ENCODE results near the gene ZP1. TPM values are rescaled to one million over a fixed set of nuclear protein-coding genes. Genes with fewer than 3 reads are reported as not detected.

Gene ZP1
- total RNA-seq, 1 experiment from 2014 or later = not detected

DNA sequence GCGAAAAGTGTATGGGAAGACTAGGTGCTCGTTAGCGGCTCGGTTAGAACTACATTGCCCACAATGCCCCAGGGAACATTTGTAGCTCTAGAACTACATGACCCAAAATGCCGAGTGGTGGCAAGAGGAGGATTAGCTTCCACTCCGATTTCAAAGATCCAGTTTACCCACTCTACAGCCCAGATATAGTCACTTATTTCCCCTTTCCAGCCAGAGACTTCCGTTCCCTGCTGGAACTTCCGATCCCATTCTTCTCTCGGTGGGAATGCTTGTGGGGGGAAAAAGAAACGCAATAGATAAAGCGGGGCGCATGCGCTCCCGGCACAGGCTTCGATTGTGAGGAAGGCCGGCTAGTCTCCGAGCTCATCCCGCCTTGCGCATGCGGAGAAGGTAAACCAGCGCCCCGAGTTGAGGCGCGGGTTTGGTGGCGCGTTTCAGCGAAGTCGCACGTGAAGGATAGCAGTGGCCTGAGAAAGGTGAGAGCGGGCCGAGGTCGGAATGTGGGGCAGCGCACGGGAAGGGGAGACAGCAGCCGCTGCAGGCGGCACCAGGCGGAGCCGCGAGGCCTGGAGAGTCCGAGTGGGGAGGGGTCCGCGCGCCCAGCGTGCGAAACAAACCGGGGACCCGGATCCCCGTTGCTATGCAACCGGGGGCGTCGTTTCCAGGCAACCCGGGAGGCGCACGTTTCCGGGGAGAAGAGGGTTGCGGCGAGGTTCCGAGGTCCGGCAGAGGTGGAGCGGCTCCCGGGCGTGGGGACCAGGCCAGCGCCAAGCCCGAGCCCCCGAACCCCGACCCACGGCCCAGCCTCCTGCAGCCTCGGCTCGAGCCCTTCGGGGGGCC lies 46.7 kb downstream of the ZP1 start, which contains the start of gene TMEM109 (continued):
- TF ChIP-seq, protein P1, sequence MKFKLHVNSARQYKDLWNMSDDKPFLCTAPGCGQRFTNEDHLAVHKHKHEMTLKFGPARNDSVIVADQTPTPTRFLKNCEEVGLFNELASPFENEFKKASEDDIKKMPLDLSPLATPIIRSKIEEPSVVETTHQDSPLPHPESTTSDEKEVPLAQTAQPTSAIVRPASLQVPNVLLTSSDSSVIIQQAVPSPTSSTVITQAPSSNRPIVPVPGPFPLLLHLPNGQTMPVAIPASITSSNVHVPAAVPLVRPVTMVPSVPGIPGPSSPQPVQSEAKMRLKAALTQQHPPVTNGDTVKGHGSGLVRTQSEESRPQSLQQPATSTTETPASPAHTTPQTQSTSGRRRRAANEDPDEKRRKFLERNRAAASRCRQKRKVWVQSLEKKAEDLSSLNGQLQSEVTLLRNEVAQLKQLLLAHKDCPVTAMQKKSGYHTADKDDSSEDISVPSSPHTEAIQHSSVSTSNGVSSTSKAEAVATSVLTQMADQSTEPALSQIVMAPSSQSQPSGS (CRISPR knock-in tag; IDR thresholded peaks at IDR 0.05; ENCODE audit: borderline replicate concordance, low read depth) = peak; percentile 55; the same call in 1 of the 2 replicates
- TF ChIP-seq FOXK1 (CRISPR knock-in tag; IDR thresholded peaks at IDR 0.05) (peak; percentile 48; the same call in 1 of the 2 replicates), ZBTB21 (CRISPR knock-in tag; IDR thresholded peaks at IDR 0.05; ENCODE audit: borderline replicate concordance) (peak; percentile 70; the same call in 1 of the 2 replicates), ATF1 (CRISPR knock-in tag; IDR thresholded peaks at IDR 0.05) (peak; percentile 92), TEAD4 (CRISPR knock-in tag; IDR thresholded peaks at IDR 0.05) (0 out of 2 replicates have a peak, but pooled peaks have one; percentile 58), MYBL2 (CRISPR knock-in tag; IDR thresholded peaks at IDR 0.05) (peak; percentile 88), ZNF232 (CRISPR knock-in tag; IDR thresholded peaks at IDR 0.05) (peak; percentile 98), NFYB (CRISPR knock-in tag; conservative IDR thresholded peaks at IDR 0.05; ENCODE audit: low read depth) (peak; percentile 34; the same call in 1 of the 2 replicates), TEAD1 (CRISPR knock-in tag; IDR thresholded peaks at IDR 0.05) (peak; percentile 87), CREM (CRISPR knock-in tag; IDR thresholded peaks at IDR 0.05) (peak; percentile 44; the same call in 1 of the 2 replicates), JUN (CRISPR knock-in tag; IDR thresholded peaks at IDR 0.05) (peak; percentile 73; the same call in 1 of the 2 replicates)
- TF ChIP-seq, protein P2, sequence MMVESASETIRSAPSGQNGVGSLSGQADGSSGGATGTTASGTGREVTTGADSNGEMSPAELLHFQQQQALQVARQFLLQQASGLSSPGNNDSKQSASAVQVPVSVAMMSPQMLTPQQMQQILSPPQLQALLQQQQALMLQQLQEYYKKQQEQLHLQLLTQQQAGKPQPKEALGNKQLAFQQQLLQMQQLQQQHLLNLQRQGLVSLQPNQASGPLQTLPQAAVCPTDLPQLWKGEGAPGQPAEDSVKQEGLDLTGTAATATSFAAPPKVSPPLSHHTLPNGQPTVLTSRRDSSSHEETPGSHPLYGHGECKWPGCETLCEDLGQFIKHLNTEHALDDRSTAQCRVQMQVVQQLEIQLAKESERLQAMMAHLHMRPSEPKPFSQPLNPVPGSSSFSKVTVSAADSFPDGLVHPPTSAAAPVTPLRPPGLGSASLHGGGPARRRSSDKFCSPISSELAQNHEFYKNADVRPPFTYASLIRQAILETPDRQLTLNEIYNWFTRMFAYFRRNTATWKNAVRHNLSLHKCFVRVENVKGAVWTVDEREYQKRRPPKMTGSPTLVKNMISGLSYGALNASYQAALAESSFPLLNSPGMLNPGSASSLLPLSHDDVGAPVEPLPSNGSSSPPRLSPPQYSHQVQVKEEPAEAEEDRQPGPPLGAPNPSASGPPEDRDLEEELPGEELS (CRISPR knock-in tag; IDR thresholded peaks at IDR 0.05) = peak; percentile 92; the same call in 1 of the 2 replicates
- TF ChIP-seq, protein P3, sequence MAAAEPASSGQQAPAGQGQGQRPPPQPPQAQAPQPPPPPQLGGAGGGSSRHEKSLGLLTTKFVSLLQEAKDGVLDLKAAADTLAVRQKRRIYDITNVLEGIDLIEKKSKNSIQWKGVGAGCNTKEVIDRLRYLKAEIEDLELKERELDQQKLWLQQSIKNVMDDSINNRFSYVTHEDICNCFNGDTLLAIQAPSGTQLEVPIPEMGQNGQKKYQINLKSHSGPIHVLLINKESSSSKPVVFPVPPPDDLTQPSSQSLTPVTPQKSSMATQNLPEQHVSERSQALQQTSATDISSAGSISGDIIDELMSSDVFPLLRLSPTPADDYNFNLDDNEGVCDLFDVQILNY (CRISPR knock-in tag; IDR thresholded peaks at IDR 0.05) = peak; percentile 94
- TF ChIP-seq, protein P4, sequence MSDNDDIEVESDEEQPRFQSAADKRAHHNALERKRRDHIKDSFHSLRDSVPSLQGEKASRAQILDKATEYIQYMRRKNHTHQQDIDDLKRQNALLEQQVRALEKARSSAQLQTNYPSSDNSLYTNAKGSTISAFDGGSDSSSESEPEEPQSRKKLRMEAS (CRISPR knock-in tag; IDR thresholded peaks at IDR 0.05) = peak; percentile 97

DNA sequence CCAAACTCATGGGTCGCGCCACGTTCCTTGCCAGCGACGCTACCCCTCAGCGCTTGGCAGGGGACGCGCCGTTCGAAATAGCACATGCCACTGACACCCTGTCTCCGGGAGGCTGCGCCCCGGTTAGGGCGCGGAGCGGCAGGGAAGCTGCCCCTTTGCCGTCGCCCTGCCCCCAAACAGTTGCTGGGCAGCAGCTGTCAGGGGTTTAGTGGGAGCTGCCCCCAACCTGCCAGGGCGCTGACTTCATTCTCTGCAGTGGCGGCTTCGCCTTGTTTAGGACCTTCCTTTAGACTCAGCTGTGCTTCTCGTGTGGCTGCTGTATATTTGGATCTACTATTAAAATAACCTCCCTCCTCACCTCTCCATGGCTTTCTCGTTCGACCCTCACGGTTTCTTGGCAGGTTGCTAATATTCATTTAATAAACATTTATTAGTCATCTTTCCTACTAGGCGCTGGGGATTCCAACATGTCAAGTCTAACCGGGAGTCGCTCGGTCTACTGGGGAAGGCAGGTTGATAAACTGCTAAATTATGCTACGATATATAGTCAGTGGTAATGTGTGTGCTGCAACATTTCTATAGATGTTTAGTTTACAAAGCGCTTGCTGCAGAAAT lies 47.4 kb downstream of the ZP1 start:
- Mint-ChIP-seq H3K4me1 (peaks cover 49% of the 10 kb centered on the region), H3K36me3 (no peaks in the 10 kb centered on the region; the same call in 1 of the 2 replicates), H3K27ac (peak overlapping the region; percentile 96), H3K27me3 (ENCODE audit: low read depth) (peaks cover 27% of the 10 kb centered on the region), H3K4me3 (peak overlapping the region; percentile 94), H3K9me3 (peaks cover under 1% of the 10 kb centered on the region; the same call in 1 of the 2 replicates)
- POLR2A ChIA-PET = interaction anchor here (0.7 to 1.7 kb wide), 3 partner anchors 9 to 203 kb away, joined by 3 to 11 read pairs (median 4); partner anchors contain the start of gene TMEM132A
- DNase-seq (ENCODE audit: low spot score) = no peak
- TF ChIP-seq ESRRA (CRISPR knock-in tag; IDR thresholded peaks at IDR 0.05; ENCODE audit: borderline replicate concordance) (no peak), ZNF423 (CRISPR knock-in tag; IDR thresholded peaks at IDR 0.05) (0 out of 2 replicates have a peak, but pooled peaks have one; percentile 2), FOXP1 (CRISPR knock-in tag; IDR thresholded peaks at IDR 0.05; ENCODE audit: borderline replicate concordance) (no peak), SP1 (CRISPR knock-in tag; conservative IDR thresholded peaks at IDR 0.05) (no peak)
- TF ChIP-seq, protein P5, sequence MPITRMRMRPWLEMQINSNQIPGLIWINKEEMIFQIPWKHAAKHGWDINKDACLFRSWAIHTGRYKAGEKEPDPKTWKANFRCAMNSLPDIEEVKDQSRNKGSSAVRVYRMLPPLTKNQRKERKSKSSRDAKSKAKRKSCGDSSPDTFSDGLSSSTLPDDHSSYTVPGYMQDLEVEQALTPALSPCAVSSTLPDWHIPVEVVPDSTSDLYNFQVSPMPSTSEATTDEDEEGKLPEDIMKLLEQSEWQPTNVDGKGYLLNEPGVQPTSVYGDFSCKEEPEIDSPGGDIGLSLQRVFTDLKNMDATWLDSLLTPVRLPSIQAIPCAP (CRISPR knock-in tag; IDR thresholded peaks at IDR 0.05) = no peak
- ATAC-seq = no peak
- CTCF ChIA-PET = interaction anchor here (0.6 to 5.6 kb wide), 21 partner anchors 9 to 272 kb away, joined by 3 to 51 read pairs (median 5); partner anchors contain the start of genes PRPF19, SLC15A3 and TMEM132A
